Mesenchymal stem cell (in vitro differentiated cells and primary cell): ENCODE measurements around the gene MAST2.
A peak's percentile ranks its signal among the peaks of the same experiment; 100 is the strongest.

ENCODE experiments used
- DNase-seq: peaks from one replicate; pipeline ENCODE4 v3.0.0-alpha.2; 2013
- H2AFZ ChIP-seq: one replicate; pipeline ENCODE4 v1.6.1; 2013; ENCODE audit warnings: low read depth, mild to moderate bottlenecking, control low read depth, inconsistent platforms, low read length, moderate library complexity
- H2AK5ac ChIP-seq: 2 replicates; pipeline ENCODE4 v1.6.1; 2013; ENCODE audit warnings: low read length, moderate library complexity, mild to moderate bottlenecking, inconsistent platforms; ENCODE audit not compliant: severe bottlenecking
- H2BK120ac ChIP-seq: one replicate; pipeline ENCODE4 v1.6.1; 2013; ENCODE audit warnings: low read depth, mild to moderate bottlenecking, inconsistent platforms, low read length, moderate library complexity
- H2BK12ac ChIP-seq, 2 experiments: one replicate each; pipeline ENCODE4 v1.6.1; 2013; ENCODE audit warnings: inconsistent platforms in 2 of 2, low read length in 2 of 2, mild to moderate bottlenecking in 2 of 2, moderate library complexity in 2 of 2, control low read depth in 1 of 2
- H2BK15ac ChIP-seq: one replicate; pipeline ENCODE4 v1.6.1; 2013; ENCODE audit warnings: mild to moderate bottlenecking, low read depth, inconsistent platforms; ENCODE audit not compliant: poor library complexity, severe bottlenecking
- H2BK5ac ChIP-seq: 2 replicates; pipeline ENCODE4 v1.6.1; 2013; ENCODE audit warnings: low read depth, mild to moderate bottlenecking, low read length, control low read depth, inconsistent platforms; ENCODE audit not compliant: poor library complexity, severe bottlenecking
- H3K14ac ChIP-seq, 2 experiments: one replicate each; pipeline ENCODE4 v1.6.1; 2013; ENCODE audit warnings: inconsistent platforms in 2 of 2, low read length in 2 of 2, control low read depth in 1 of 2, mild to moderate bottlenecking in 1 of 2, moderate library complexity in 1 of 2
- H3K18ac ChIP-seq, 2 experiments: one replicate each; pipeline ENCODE4 v1.6.1; 2013; ENCODE audit warnings: inconsistent platforms in 2 of 2, low read length in 2 of 2, control low read depth in 1 of 2, low read depth in 1 of 2, mild to moderate bottlenecking in 1 of 2
- H3K23ac ChIP-seq, 2 experiments: one replicate each; pipeline ENCODE4 v1.6.1; 2013; ENCODE audit warnings: inconsistent platforms in 2 of 2, low read length in 2 of 2, mild to moderate bottlenecking in 2 of 2, moderate library complexity in 2 of 2, control low read depth in 1 of 2
- H3K27ac ChIP-seq: 2 replicates; pipeline ENCODE4 v1.5.1; 2013; ENCODE audit warnings: mild to moderate bottlenecking, moderate library complexity, low read length, control low read depth, inconsistent platforms; ENCODE audit not compliant: poor library complexity, severe bottlenecking
- H3K27me3 ChIP-seq, 2 experiments: 2 replicates each; pipeline versions ENCODE4 v1.6.1 to v1.7.0; 2013; ENCODE audit warnings: low read length in 2 of 2, mild to moderate bottlenecking in 2 of 2, moderate library complexity in 2 of 2, control low read depth in 1 of 2, inconsistent platforms in 1 of 2; ENCODE audit not compliant: control insufficient read depth in 1 of 2, insufficient read depth in 1 of 2
- H3K36me3 ChIP-seq, 2 experiments: 2 replicates each; pipeline versions ENCODE4 v1.6.1 to v1.7.0; 2013; ENCODE audit warnings: low read length in 2 of 2, control low read depth in 1 of 2, inconsistent platforms in 1 of 2, low read depth in 1 of 2, mild to moderate bottlenecking in 1 of 2; ENCODE audit not compliant: insufficient read depth in 2 of 2, control insufficient read depth in 1 of 2
- H3K4ac ChIP-seq, 2 experiments: one replicate each; pipeline ENCODE4 v1.6.1; 2013; ENCODE audit warnings: inconsistent platforms in 2 of 2, low read length in 2 of 2, mild to moderate bottlenecking in 2 of 2, moderate library complexity in 2 of 2, control low read depth in 1 of 2, low read depth in 1 of 2
- H3K4me1 ChIP-seq: 2 replicates; pipeline ENCODE4 v1.6.1; 2013; ENCODE audit warnings: low read depth, low read length, control low read depth; ENCODE audit not compliant: control insufficient read depth, insufficient read depth
- H3K4me2 ChIP-seq: 2 replicates; pipeline ENCODE4 v1.6.1; 2013; ENCODE audit warnings: low read length, mild to moderate bottlenecking, inconsistent platforms; ENCODE audit not compliant: poor library complexity, severe bottlenecking
- H3K4me3 ChIP-seq, 2 experiments: 2 replicates each; pipeline versions ENCODE4 v1.5.1 to v1.7.0; 2013; ENCODE audit warnings: low read length in 2 of 2, mild to moderate bottlenecking in 2 of 2, control low read depth in 1 of 2, low read depth in 1 of 2; ENCODE audit not compliant: insufficient read depth in 1 of 2
- H3K79me1 ChIP-seq: replicated peaks from 2 replicates; pipeline ENCODE4 v1.6.1; 2013; ENCODE audit warnings: mild to moderate bottlenecking, control low read depth, low read length, inconsistent platforms; ENCODE audit not compliant: poor library complexity, severe bottlenecking
- H3K9ac ChIP-seq: 2 replicates; pipeline ENCODE4 v1.7.0; 2013; ENCODE audit warnings: mild to moderate bottlenecking, low read length, moderate library complexity
- H3K9me3 ChIP-seq: 2 replicates; pipeline ENCODE4 v1.7.0; 2013; ENCODE audit warnings: mild to moderate bottlenecking, low read length; ENCODE audit not compliant: control insufficient read depth
- H4K8ac ChIP-seq: one replicate; pipeline ENCODE4 v1.6.1; 2013; ENCODE audit warnings: inconsistent platforms, mild to moderate bottlenecking, low read length, moderate library complexity
- H4K91ac ChIP-seq: one replicate; pipeline ENCODE4 v1.6.1; 2013; ENCODE audit warnings: mild to moderate bottlenecking, low read length, inconsistent platforms
- WGBS: methylation state at CpG from one replicate; pipeline ENCODE4 v1.1.7; 2013; ENCODE audit warnings: mixed read lengths; 5-methylcytosine and 5-hydroxymethylcytosine counted together

Gene MAST2

GRCh38 chr1:45908611-45909140, 105.3 kb downstream of the MAST2 start:
- Histone ChIP-seq H3K79me1 (peaks cover 24% of the 10 kb centered on the region), H3K9ac (peak overlapping the region; percentile 14), H3K27ac (no peak overlapping the region), H2AFZ (no peak overlapping the region), H3K4me1 (peaks cover 4% of the 10 kb centered on the region), H2BK120ac (no peak overlapping the region), H2BK15ac (no peak overlapping the region), H3K23ac (no peak overlapping the region), H3K36me3 (peaks cover 0 to 3% of the 10 kb centered on the region in 2 experiments), H4K91ac (no peak overlapping the region), H4K8ac (no peak overlapping the region), H3K14ac (no peak overlapping the region), H2AK5ac (no peak overlapping the region), H3K4me3 (no peak overlapping the region), H3K4ac (no peak overlapping the region), H3K18ac (no peak overlapping the region), H2BK12ac (no peak overlapping the region), H3K27me3 (no peaks in the 10 kb centered on the region), H3K4me2 (no peak overlapping the region), H2BK5ac (no peak overlapping the region), H3K9me3 (no peaks in the 10 kb centered on the region)
- no peak for DNase-seq
- 94% methylated on average over 2 of the region's 3 CpGs for WGBS

- no peak for DNase-seq
- Histone ChIP-seq H3K27me3 (no peaks in the 10 kb centered on the region), H3K4me1 (peaks cover 4% of the 10 kb centered on the region), H3K9me3 (no peaks in the 10 kb centered on the region), H3K14ac (no peak overlapping the region), H3K9ac (no peak overlapping the region), H3K36me3 (peaks cover 0 to 3% of the 10 kb centered on the region in 2 experiments), H2AK5ac (no peak overlapping the region), H3K23ac (no peak overlapping the region), H4K91ac (no peak overlapping the region), H2AFZ (no peak overlapping the region), H2BK12ac (no peak overlapping the region), H2BK120ac (no peak overlapping the region), H3K18ac (no peak overlapping the region), H3K4me3 (no peak overlapping the region), H3K4me2 (no peak overlapping the region), H3K79me1 (peaks cover 18% of the 10 kb centered on the region), H4K8ac (no peak overlapping the region), H3K4ac (peak overlapping the region in 1 of 2 experiments; percentile 61), H2BK5ac (no peak overlapping the region), H2BK15ac (no peak overlapping the region), H3K27ac (no peak overlapping the region)
- 100% methylated on average over 1 of the region's 1 CpG for WGBS
Observed at GRCh38 chr1:45911634-45912033, 108.2 kb downstream of the MAST2 start.

- Histone ChIP-seq H2BK15ac (no peak overlapping the region), H2BK5ac (no peak overlapping the region), H3K27ac (no peak overlapping the region), H3K23ac (no peak overlapping the region), H3K4me1 (peaks cover 4% of the 10 kb centered on the region), H3K9me3 (no peaks in the 10 kb centered on the region), H3K4me3 (peak overlapping the region in 1 of 2 experiments; percentile 1), H4K91ac (no peak overlapping the region), H3K14ac (no peak overlapping the region), H3K9ac (peak overlapping the region; percentile 63), H2AFZ (no peak overlapping the region), H2BK120ac (no peak overlapping the region), H3K27me3 (no peaks in the 10 kb centered on the region), H2AK5ac (no peak overlapping the region), H2BK12ac (peak overlapping the region in 1 of 2 experiments; percentile 77), H3K4me2 (no peak overlapping the region), H4K8ac (no peak overlapping the region), H3K79me1 (peaks cover 22% of the 10 kb centered on the region), H3K4ac (no peak overlapping the region), H3K18ac (peak overlapping the region; percentile 42 to 66), H3K36me3 (peaks cover 0 to 3% of the 10 kb centered on the region in 2 experiments)
- 26% methylated on average over 6 of the region's 6 CpGs for WGBS
- peak; percentile 96 for DNase-seq
Observed at GRCh38 chr1:45913183-45913683, 109.8 kb downstream of the MAST2 start.

DNA sequence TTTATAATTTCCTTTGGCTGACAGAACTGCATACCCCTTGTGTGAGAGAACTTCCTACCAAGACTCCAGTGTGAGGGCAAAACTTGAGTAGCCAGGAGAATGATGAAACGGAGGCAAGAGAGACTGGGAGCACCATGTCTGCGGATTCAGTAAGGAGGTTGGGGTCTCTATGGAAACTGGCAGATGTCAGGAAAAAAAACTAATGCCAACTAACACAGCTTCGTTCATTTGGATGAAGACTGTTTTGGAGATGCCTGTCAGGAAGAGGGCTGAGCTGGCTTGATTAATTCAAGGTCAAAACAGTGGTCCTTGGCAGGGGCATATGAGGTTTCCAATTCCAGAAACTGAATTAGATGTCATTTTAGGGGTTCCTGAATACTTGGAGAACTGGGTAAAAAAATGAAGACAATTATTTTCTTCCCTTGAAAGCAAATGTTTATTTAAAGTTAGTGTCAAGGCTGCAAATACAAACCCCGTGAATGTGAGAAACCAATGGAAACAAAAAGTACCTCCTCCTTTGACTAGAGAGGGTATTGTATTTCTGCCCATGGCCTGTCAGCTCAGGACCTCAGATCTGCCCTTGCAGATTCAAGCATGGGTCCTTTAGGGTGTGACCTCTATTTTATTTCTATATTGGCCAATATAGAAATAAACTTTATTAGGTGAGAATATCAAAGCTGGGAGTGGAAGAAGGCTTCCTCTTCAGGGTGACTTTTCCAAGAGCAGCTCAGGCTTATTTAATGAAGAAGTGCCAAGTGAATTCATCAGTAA, 110.5 kb downstream of the MAST2 start:
- no peak overlapping the region for H3K23ac ChIP-seq
- peak overlapping the region in 1 of 2 experiments; percentile 60 for H3K14ac ChIP-seq
- H3K9ac ChIP-seq = peak overlapping the region; percentile 63
- no peak overlapping the region for H4K8ac ChIP-seq
- H2BK15ac ChIP-seq = no peak overlapping the region
- peaks cover 22% of the 10 kb centered on the region for H3K79me1 ChIP-seq
- H3K4ac ChIP-seq = peak overlapping the region in 1 of 2 experiments; percentile 86
- H2AFZ ChIP-seq = no peak overlapping the region
- peak overlapping the region in 1 of 2 experiments; percentile 54 for H2BK12ac ChIP-seq
- no peak overlapping the region for H4K91ac ChIP-seq
- H3K27ac ChIP-seq = no peak overlapping the region
- H2BK120ac ChIP-seq = no peak overlapping the region
- no peak overlapping the region for H2BK5ac ChIP-seq
- H3K9me3 ChIP-seq = no peaks in the 10 kb centered on the region
- no peaks in the 10 kb centered on the region for H3K27me3 ChIP-seq
- 26% methylated on average over 4 of the region's 4 CpGs for WGBS
- peaks cover 4% of the 10 kb centered on the region for H3K4me1 ChIP-seq
- peak overlapping the region; percentile 89 for H2AK5ac ChIP-seq
- peak overlapping the region in 1 of 2 experiments; percentile 1 for H3K4me3 ChIP-seq
- H3K18ac ChIP-seq = peak overlapping the region; percentile 42 to 66
- peaks cover 3 to 4% of the 10 kb centered on the region in 2 experiments for H3K36me3 ChIP-seq
- peak; percentile 46 for DNase-seq
- no peak overlapping the region for H3K4me2 ChIP-seq
